ENCODE measurements around the gene FUT1. TPM values are rescaled to one million over a fixed set of nuclear protein-coding genes. Genes with fewer than 3 reads are reported as not detected.
"Not testable (repeated sequence)": the region's sequence is repeated elsewhere in the genome, so short reads cannot be mapped to it uniquely, and the experiment has no call there.

Gene FUT1
- total RNA-seq, 1 experiment from 2014 or later = not detected

DNA sequence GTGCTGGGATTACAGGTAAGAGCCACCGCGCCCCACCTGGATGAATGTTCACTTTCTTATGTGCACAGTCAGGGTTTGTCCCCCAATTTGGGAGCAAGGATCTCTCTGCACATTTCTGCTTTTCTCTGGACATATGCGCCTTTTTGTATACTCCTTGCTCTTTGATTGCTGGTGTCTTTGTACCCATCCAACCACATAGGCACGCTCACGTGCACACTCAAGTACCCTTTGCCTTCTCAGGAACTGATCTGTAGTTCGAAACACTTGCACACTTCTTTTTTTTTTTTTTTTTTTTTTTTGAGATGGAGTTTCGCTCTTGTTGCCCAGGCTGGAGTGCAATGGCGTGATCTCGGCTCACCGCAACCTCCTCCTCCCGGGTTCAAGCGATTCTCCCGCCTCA, 34.3 kb downstream of the FUT1 start:
- not testable (repeated sequence) for DNase-seq (ENCODE audit: low read depth)

DNA sequence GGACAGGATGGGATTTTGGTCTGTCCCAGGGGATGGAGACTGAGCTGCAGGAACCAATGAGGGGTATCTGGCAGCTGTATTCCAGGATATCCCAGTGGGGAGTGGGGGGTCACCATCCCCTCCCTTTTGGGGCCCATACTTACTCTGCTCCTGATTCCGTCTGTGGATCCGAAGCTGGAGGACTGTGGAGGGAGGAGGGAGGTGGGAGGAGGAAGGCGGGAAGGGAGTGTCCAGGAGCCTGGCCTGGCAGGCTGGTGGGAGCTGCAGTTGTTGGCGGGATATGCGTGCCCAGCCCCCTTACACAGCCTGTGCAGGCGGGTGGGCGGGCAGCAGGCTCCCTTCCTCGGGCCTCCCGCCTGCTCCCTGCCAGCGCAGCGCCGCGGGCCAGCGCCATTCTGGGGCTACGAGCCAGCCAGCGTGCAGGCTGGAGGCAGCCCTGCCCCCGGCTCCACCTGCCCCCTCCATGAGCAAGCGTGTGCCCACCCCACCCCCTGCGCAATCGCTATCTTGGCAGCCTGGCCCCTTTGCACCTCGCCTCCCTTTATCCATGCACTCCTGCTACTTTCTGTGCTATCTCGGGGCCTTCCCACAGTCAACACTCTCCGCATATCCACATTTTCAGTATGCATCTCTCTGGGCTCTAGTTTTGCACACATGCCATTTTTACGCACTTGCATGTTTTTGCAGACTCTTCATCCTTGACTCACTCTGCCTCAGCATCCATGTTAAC, 35.7 kb downstream of the FUT1 start:
- peak; percentile 58 for DNase-seq (ENCODE audit: low read depth)

DNA sequence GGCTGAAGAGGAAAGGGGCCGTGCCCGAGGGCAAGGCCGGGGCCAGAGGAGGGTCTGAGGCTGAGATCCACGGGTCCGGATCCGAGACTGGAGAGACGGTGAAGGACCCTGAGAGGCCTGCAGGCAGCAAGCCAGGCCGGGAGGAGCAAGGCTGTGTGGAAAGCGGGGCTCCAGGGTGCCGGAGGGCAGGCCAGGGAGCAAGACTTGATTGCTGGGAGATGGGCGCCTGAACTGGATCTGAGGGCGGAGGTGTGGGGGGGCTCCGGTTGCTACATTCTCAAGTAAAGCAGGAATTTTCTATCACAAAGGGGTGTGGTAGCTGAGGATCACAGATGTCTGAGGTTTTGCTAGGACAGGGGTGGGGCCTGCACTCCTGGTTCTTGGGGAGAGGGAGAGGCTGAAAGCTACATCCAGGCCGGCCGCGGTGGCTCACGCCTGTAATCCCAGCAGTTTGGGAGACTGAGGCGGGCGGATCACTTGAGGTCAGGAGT, 36.7 kb downstream of the FUT1 start:
- DNase-seq (ENCODE audit: low read depth) = no peak

DNA sequence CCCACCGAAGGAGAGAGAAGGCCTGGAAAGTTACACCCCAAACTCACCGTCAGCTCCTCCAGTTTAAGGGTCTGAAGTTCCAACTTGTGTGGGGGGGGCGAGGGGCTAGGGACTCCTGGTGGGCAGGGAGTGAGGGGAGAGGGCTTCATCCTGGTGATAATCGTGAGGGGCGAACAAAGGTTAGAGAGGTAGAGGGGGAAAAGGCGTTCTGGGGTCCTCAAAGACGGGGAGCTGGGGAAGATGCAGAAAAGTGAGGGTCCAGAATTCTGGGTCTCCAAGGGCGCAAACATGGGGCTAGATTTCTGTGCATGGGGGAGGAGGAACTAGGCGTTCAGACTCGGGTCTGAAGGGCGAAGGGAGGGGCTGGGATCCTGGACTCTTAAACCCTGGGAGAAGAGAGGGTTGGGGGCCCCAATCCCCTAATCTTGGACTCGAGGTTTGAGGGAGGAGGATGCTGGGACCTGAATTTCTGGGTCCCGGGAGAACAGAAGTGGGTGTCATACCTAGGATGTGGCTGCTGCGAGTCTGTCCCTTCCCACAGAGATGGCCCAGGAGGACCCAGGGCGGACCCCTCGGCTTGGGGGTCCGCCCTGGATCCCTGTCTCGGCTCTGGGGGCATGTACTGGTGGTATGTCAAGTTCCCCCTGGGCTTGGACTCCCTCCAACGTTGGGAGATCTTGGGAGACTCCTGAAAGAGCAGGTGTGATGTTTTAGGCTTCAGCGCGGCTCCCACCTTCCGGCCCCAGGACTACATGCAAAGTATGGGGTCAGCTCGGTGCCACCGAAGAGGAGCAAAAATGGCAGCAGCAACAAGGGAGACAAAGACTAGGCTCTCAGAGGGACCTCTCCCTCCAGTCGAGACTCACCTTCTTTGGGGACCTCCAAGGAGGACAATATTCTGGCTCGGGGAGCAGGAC, 37.4 kb downstream of the FUT1 start:
- no peak for DNase-seq (ENCODE audit: low read depth)

DNA sequence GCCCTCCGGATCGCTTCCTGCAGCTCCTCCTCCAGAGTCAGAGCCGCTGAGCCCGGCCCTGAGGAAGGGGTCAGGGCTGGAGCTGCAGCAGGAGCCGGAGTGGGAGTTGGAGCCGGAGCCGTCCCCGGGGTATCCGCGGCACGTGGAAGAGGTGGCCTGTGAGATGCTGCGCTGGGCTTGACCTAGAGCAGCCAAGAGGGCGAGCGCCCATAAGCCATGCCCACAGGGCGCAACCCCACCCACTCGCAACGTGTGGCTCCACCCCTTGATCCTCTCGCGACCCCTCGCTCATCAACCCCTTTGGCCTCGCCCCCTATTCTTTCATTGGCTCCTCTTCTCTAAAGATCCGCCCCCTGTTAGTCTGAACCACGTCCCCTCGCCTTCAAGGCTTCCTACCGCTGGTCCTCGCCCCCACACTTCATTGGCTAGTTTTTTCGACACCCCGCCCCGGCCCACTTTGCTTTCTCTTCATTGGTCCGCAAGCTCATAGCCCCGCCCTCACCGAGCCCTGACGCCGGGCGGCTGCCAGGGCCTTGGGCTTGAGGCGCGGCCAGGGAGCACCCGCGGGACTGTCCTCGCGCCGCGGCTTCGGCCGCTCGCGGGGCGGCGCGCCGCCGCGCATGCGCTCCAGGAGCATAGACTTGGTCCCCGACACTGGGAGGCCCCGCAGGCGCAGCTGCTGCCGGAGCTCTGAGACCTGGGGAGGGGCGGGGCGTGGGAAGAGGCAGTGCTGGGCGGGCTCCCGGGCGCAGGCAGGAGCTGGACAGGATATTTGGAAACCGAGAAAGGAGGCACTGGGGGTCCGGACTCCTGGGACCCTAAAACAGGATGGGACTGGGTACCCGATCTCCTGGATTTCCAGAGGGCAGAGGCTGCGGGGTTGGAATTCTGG, 38.3 kb downstream of the FUT1 start:
- DNase-seq (ENCODE audit: low read depth) = peak; percentile 100

DNA sequence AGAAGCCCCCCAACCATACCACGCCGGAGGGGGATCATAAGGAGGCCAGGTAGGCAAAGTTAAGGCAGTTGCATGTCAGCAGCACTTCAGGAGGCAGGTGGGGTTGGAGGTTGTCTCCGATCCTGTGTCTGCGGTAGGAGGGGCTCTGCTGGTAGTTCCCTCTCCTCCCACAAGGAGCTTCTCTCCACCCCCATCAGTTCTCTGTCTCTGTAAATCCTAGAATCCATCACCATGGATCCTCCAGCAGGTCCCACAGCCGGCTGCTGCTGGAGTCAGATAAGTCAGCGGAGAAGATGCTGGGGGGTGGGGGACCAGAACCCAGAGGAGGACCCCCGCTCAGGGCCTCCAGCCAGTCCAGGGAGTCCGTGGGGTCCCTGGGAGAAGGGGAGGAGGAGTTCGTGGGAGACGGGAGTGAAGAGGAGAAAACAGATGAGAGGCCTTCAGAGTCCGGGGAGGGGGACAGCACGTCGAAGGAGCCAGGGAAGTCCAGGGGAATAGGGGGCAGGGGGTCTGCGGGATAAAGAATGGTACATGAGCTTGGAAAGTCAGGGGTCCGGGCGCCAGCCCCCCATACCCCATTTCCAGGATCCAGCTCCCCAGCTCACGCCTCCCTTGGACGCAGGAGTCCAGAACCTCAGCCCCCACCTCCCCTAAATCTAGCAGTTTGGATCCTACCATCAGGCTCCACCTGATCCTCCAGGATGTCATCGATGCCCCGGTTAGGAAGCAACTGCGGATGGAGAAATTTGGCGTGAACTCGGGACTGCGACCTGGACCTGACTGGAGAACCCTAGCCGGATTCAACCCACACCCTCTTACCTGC, 39.2 kb downstream of the FUT1 start:
- no peak for DNase-seq (ENCODE audit: low read depth)

DNA sequence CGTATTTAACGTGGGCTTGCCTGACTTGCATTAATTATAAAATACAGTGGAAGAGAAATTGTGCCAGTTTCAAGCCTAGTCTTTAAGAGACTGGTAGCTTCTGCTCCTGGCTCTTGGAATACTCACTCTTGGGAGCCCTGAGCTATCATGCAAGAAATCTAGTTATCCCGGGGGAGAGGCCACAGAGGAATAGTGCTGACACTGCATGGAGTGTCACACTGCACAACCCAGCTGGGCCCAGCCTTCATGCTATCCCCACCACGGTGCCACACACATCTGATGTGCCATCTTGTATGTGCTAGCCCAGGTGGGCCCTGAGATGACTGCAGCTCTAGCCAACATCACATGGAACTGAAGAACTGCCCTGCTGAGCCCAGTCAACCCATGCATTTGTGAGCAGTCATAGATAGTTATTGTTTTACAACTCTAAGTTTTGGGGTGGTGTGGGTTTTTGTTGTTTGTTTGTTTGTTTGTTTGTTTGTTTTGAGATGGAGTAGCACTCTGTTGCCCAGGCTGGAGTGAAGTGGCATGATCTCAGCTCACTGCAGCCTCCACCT, 41.3 kb downstream of the FUT1 start:
- DNase-seq (ENCODE audit: low read depth) = no peak

DNA sequence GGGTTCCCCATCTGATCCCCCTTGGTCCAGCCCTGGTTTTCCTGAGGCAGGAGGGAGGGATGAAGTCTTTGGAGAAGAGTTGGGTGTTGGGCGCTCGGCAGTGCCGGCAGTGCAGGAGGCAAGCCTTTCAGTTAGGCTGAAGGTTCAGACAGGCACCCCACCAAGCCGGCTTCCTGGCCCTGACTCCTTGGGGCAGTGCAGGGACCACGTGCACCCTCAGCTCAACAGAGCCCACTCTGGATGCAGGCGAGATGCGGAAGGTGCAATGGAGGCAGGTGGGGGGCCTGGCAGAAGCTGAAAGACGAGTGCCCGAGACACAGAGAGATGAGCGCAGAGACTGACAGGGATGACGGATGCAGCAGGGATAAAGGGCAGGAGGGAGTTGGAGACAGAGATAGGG, 44.0 kb downstream of the FUT1 start:
- DNase-seq (ENCODE audit: low read depth) = no peak

DNA sequence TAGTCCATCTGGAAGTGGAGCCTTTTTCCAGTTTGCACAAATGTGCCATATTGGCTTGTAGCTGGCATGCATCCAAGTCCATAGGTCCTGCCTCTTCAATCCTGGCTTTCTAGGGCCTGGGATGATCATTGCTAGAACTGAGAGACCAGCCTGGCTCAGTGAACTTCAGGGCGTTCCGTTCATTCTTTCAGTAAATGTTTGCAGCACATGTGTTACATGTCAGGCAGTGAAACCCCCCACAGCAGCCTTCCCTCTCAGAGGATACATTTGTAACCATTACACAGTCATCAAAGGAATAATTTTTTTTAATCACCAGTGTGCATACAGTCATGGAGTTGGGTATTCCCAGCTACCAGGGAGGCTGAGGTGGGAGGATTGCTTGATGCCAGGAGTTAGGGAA, 47.0 kb downstream of the FUT1 start:
- no peak for DNase-seq (ENCODE audit: low read depth)

DNA sequence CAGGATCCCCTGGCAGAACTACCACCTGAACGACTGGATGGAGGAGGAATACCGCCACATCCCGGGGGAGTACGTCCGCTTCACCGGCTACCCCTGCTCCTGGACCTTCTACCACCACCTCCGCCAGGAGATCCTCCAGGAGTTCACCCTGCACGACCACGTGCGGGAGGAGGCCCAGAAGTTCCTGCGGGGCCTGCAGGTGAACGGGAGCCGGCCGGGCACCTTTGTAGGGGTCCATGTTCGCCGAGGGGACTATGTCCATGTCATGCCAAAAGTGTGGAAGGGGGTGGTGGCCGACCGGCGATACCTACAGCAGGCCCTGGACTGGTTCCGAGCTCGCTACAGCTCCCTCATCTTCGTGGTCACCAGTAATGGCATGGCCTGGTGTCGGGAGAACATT, 49.1 kb downstream of the FUT1 start:
- no peak for DNase-seq (ENCODE audit: low read depth)

DNA sequence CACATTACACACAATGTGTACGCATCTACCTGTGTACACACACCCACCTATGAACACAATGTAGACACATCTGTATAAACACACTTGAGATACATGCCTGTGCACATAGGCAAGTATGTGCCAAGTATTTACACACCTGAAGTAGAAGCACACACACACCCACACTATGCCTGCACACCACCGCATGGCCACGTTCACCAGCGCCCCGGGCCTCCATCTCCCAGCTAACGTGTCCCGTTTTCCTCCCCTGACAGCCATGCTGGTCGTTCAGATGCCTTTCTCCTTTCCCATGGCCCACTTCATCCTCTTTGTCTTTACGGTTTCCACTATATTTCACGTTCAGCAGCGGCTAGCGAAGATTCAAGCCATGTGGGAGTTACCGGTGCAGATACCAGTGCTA, 49.7 kb downstream of the FUT1 start:
- no peak for DNase-seq (ENCODE audit: low read depth)

DNA sequence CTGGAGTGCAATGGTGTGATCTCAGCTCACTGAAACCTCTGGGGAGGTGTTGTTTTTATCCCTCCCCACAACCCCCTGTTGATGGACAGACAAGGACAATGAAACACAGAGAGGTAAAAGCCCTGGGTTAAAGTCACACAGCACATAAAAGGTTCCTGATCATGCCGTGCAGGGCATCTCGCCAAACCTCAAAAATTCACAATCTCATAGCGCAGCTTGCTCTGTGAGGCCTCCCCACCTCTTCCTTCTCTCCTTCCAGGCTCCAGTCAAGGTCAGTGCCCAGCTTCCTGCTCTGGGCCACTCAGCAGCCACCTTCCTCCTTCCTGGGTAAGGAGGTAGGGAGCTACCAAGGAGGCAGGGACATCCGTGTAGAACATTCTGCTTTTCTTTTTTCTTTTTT, 54.4 kb downstream of the FUT1 start:
- DNase-seq (ENCODE audit: low read depth) = peak; percentile 88

Other genes with a start within 250 kb of the FUT1 start
- gene LMTK3, start 240.8 kb downstream of the FUT1 start, total RNA-seq (2014; rRNA removed; shearing (Covaris generic)) = under 0.01 TPM in 1 of 2 replicates, not detected in the other
- gene SULT2B1, start 200.5 kb downstream of the FUT1 start, total RNA-seq (2014; rRNA removed; shearing (Covaris generic)) = not detected in 2 replicates
- not detected in 2 replicates for gene SPACA4, start 145.9 kb downstream of the FUT1 start, total RNA-seq (2014; rRNA removed; shearing (Covaris generic))
- gene FAM83E, start 137.6 kb downstream of the FUT1 start, total RNA-seq (2014; rRNA removed; shearing (Covaris generic)) = not detected in 2 replicates
- 2,925 and 3,124 TPM in 2 replicates for gene RPL18, start 133.5 kb downstream of the FUT1 start, total RNA-seq (2014; rRNA removed; shearing (Covaris generic))
- 5.1 and 12.7 TPM in 2 replicates for gene SPHK2, start 133.1 kb downstream of the FUT1 start, total RNA-seq (2014; rRNA removed; shearing (Covaris generic))
- 3.0 and 10.0 TPM in 2 replicates for gene DBP, start 115.3 kb downstream of the FUT1 start, total RNA-seq (2014; rRNA removed; shearing (Covaris generic))
- not detected in 2 replicates for gene CA11, start 106.5 kb downstream of the FUT1 start, total RNA-seq (2014; rRNA removed; shearing (Covaris generic))
- not detected in 2 replicates for gene NTN5, start 79.6 kb downstream of the FUT1 start, total RNA-seq (2014; rRNA removed; shearing (Covaris generic))
- gene FUT2, start 56.7 kb downstream of the FUT1 start, total RNA-seq (2014; rRNA removed; shearing (Covaris generic)) = not detected in 2 replicates
- gene MAMSTR, start 32.9 kb downstream of the FUT1 start, total RNA-seq (2014; rRNA removed; shearing (Covaris generic)) = 0.34 and 2.9 TPM in 2 replicates
- 0.17 TPM in 1 of 2 replicates, not detected in the other for gene RASIP1, start 12.0 kb downstream of the FUT1 start, total RNA-seq (2014; rRNA removed; shearing (Covaris generic))
- gene IZUMO1, start 5.7 kb downstream of the FUT1 start, total RNA-seq (2014; rRNA removed; shearing (Covaris generic)) = not detected in 2 replicates
- not detected in 2 replicates for gene FGF21, start 2.9 kb upstream of the FUT1 start, total RNA-seq (2014; rRNA removed; shearing (Covaris generic))
- gene BCAT2, start 58.4 kb upstream of the FUT1 start, total RNA-seq (2014; rRNA removed; shearing (Covaris generic)) = 29.5 and 36.7 TPM in 2 replicates
- gene HSD17B14, start 83.8 kb upstream of the FUT1 start, total RNA-seq (2014; rRNA removed; shearing (Covaris generic)) = 0.69 TPM in 1 of 2 replicates, not detected in the other
- 2.1 and 4.5 TPM in 2 replicates for gene PLEKHA4, start 116.0 kb upstream of the FUT1 start, total RNA-seq (2014; rRNA removed; shearing (Covaris generic))
- 50.7 and 56.2 TPM in 2 replicates for gene PPP1R15A, start 119.8 kb upstream of the FUT1 start, total RNA-seq (2014; rRNA removed; shearing (Covaris generic))
- not detected in 2 replicates for gene TULP2, start 146.1 kb upstream of the FUT1 start, total RNA-seq (2014; rRNA removed; shearing (Covaris generic))
- gene NUCB1, start 147.7 kb upstream of the FUT1 start, total RNA-seq (2014; rRNA removed; shearing (Covaris generic)) = 105 and 106 TPM in 2 replicates
- gene DHDH, start 181.1 kb upstream of the FUT1 start, total RNA-seq (2014; rRNA removed; shearing (Covaris generic)) = not detected in 2 replicates
- gene BAX, start 202.2 kb upstream of the FUT1 start, total RNA-seq (2014; rRNA removed; shearing (Covaris generic)) = 43.7 and 54.2 TPM in 2 replicates
- gene FTL, start 212.7 kb upstream of the FUT1 start, total RNA-seq (2014; rRNA removed; shearing (Covaris generic)) = 754 and 855 TPM in 2 replicates
- gene GYS1, start 240.7 kb upstream of the FUT1 start, total RNA-seq (2014; rRNA removed; shearing (Covaris generic)) = 19.2 and 36.8 TPM in 2 replicates
- 550 and 590 TPM in 2 replicates for gene RUVBL2, start 241.2 kb upstream of the FUT1 start, total RNA-seq (2014; rRNA removed; shearing (Covaris generic))

Data from Daoy (cell line).